ENCODE measurements around the gene RARA.
"Not testable (repeated sequence)": the region's sequence is repeated elsewhere in the genome, so short reads cannot be mapped to it uniquely, and the experiment has no call there.

Gene RARA

GRCh38 chr17:40298726-40299125, 10.3 kb upstream of the RARA start:
- DNase-seq = no peak

GRCh38 chr17:40299159-40299757, 9.7 kb upstream of the RARA start:
- not testable (repeated sequence) for DNase-seq

GRCh38 chr17:40301315-40301714, 7.7 kb upstream of the RARA start:
- DNase-seq = no peak

GRCh38 chr17:40303009-40303657, 5.8 kb upstream of the RARA start:
- DNase-seq = peak in 1 of 2 experiments; percentile 37

GRCh38 chr17:40303708-40304551, 5.0 kb upstream of the RARA start:
- DNase-seq = no peak

- not testable (repeated sequence) for DNase-seq
These were observed 4.5 kb upstream of the RARA start for GRCh38 chr17:40304552-40304863.

GRCh38 chr17:40304866-40305265, 4.1 kb upstream of the RARA start:
- not testable (repeated sequence) for DNase-seq

GRCh38 chr17:40306395-40306794, 2.6 kb upstream of the RARA start:
- DNase-seq = no peak

GRCh38 chr17:40307001-40307730, 1.8 kb upstream of the RARA start:
- no peak for DNase-seq

GRCh38 chr17:40307740-40308239, 1.2 kb upstream of the RARA start:
- DNase-seq = no peak

- no peak for DNase-seq
These were observed 1.1 kb downstream of the RARA start for GRCh38 chr17:40309949-40310510.

GRCh38 chr17:40310882-40311391, 2.0 kb downstream of the RARA start:
- peak; percentile 30 to 59 for DNase-seq

GRCh38 chr17:40311575-40311974, 2.6 kb downstream of the RARA start:
- no peak for DNase-seq

- no peak for DNase-seq
These were observed 3.3 kb downstream of the RARA start for GRCh38 chr17:40312131-40312731.

- no peak for DNase-seq
These were observed 4.1 kb downstream of the RARA start for GRCh38 chr17:40312893-40313667.

GRCh38 chr17:40313668-40314583, 4.9 kb downstream of the RARA start:
- no peak for DNase-seq

GRCh38 chr17:40314584-40314956, 5.6 kb downstream of the RARA start:
- DNase-seq = no peak

- DNase-seq = no peak
These were observed 6.2 kb downstream of the RARA start for GRCh38 chr17:40315206-40315605.

- no peak for DNase-seq
These were observed 6.9 kb downstream of the RARA start for GRCh38 chr17:40315678-40316570.

All from cerebellar nuclear complex (tissue), 1 donor.